ENCODE results near the gene ZNF536. TPM values are rescaled to one million over a fixed set of nuclear protein-coding genes. Genes with fewer than 3 reads are reported as not detected.

The ZNF536 gene
- total RNA-seq, 1 experiment from 2014 or later = not detected

DNA sequence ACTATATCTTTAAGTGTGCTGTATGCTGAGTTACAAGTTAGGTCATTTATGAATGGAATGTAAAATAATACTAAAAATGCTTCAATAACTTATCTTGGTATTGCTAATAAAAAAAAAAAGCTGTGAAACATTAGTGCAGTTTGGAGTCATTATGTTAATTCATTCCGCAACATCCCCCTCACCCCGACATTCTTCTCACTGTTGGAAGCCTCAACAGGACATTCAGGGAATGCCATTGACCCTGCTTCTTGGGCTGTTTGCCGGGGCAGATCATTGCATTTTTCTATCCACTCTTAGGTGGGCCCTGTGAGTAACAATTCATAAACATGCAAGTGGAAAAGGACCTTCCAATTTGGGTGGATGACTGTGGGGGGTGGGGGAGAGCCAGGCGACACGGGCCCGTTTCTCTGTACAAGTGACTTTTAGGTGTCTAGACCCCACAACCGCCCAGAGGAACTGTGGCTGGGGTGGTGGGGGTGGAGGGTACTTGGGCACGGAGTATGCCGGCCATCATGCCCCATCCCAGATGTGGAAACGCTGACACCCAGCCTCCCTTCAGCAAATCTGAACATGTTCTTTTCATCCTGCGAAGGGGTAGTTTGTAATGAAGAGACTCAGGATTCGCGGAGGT is 185.9 kb downstream of the ZNF536 start:
- TF ChIP-seq, protein P1, sequence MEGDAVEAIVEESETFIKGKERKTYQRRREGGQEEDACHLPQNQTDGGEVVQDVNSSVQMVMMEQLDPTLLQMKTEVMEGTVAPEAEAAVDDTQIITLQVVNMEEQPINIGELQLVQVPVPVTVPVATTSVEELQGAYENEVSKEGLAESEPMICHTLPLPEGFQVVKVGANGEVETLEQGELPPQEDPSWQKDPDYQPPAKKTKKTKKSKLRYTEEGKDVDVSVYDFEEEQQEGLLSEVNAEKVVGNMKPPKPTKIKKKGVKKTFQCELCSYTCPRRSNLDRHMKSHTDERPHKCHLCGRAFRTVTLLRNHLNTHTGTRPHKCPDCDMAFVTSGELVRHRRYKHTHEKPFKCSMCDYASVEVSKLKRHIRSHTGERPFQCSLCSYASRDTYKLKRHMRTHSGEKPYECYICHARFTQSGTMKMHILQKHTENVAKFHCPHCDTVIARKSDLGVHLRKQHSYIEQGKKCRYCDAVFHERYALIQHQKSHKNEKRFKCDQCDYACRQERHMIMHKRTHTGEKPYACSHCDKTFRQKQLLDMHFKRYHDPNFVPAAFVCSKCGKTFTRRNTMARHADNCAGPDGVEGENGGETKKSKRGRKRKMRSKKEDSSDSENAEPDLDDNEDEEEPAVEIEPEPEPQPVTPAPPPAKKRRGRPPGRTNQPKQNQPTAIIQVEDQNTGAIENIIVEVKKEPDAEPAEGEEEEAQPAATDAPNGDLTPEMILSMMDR (conservative IDR thresholded peaks at IDR 0.05) = no peak
- no peak for TF ChIP-seq EZH2 (IDR thresholded peaks at IDR 0.05; ENCODE audit: low read depth)
- POLR2A ChIA-PET (ENCODE audit: unreplicated experiment) = no interaction called here
- no TSS peak for BruUV-seq (replicated peaks)
- CTCF ChIA-PET = no interaction called here
- intact Hi-C loops (cut with micrococcal nuclease; ENCODE audit: unreplicated experiment) = no loop called here
- no peaks in the 10 kb centered on the region for H4K20me1 ChIP-seq (ENCODE audit: insufficient read depth)
- no peak overlapping the region for H3K4me3 ChIP-seq
- no peaks in the 10 kb centered on the region for H3K79me2 ChIP-seq (ENCODE audit: low read depth)
- H3K36me3 ChIP-seq (ENCODE audit: low read depth) = no peaks in the 10 kb centered on the region
- H3F3A ChIP-seq (ENCODE audit: insufficient read depth, low read depth) = no peaks in the 10 kb centered on the region
- H3K4me1 ChIP-seq (replicated peaks; ENCODE audit: insufficient read depth) = no peaks in the 10 kb centered on the region
- no peak overlapping the region for H3K4me2 ChIP-seq
- H3K27me3 ChIP-seq (ENCODE audit: insufficient read depth, low read depth) = peaks cover 77% of the 10 kb centered on the region
- no peaks in the 10 kb centered on the region for H3K9me2 ChIP-seq (ENCODE audit: insufficient read depth)
- H3K27ac ChIP-seq = no peak overlapping the region
- H3K9me3 ChIP-seq (ENCODE audit: insufficient read depth, low read depth) = no peaks in the 10 kb centered on the region
- H2AFZ ChIP-seq = no peak overlapping the region
- DNase-seq = no peak

DNA sequence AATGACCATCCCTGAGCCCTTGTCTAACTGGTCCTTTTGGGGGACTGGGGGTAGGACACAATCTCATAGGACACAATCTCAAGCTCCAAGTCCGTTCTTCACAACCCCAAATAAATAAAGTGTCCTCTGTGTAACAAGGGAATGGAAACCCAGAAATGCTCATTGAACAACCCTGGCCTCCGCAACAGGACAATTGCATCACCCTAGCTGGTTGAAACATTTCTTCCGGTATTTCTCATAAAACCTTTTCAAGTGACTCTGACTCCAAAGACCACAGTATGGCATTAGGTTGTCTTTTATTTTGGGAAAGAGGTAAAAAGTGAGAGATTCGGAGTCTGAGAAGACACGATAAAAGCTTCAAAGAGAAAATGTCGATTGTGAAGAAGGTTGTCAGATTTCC is 186.6 kb downstream of the ZNF536 start:
- Histone ChIP-seq H3K4me2 (no peak overlapping the region), H3K9me3 (ENCODE audit: insufficient read depth, low read depth) (no peaks in the 10 kb centered on the region), H3K4me3 (no peak overlapping the region), H3K4me1 (replicated peaks; ENCODE audit: insufficient read depth) (no peaks in the 10 kb centered on the region), H3K36me3 (ENCODE audit: low read depth) (no peaks in the 10 kb centered on the region), H3K27me3 (ENCODE audit: insufficient read depth, low read depth) (peaks cover 77% of the 10 kb centered on the region), H3F3A (ENCODE audit: insufficient read depth, low read depth) (no peaks in the 10 kb centered on the region), H4K20me1 (ENCODE audit: insufficient read depth) (no peaks in the 10 kb centered on the region), H3K9me2 (ENCODE audit: insufficient read depth) (no peaks in the 10 kb centered on the region), H3K27ac (no peak overlapping the region), H3K79me2 (ENCODE audit: low read depth) (no peaks in the 10 kb centered on the region), H2AFZ (no peak overlapping the region)
- intact Hi-C loops (cut with micrococcal nuclease; ENCODE audit: unreplicated experiment) = no loop called here
- ChIA-PET POLR2A (ENCODE audit: unreplicated experiment) (no interaction called here), CTCF (no interaction called here)
- TF ChIP-seq, protein P1 (conservative IDR thresholded peaks at IDR 0.05) = no peak
- TF ChIP-seq EZH2 (IDR thresholded peaks at IDR 0.05; ENCODE audit: low read depth) = no peak
- DNase-seq = no peak
- no TSS peak for BruUV-seq (replicated peaks)

DNA sequence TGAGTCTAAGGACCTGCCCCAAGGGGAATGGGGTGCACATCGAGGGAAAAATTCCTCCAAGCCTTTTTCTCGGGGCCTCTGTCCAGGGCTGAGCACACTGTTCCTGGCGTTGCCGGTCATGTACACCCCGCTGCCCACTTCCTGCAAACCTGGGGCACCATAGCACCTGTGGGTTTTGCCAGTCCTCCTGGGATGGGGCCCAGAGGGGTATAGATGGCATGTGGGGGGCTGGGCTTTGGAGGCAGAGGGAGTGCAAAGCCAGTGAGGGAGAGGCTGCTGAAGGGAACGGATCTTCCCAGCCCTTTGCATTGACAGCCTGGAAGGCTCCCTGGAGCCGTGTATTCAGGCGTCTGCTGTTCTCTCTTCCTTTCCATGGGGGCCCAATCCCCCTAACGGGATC is 187.3 kb downstream of the ZNF536 start:
- Histone ChIP-seq H3K9me2 (ENCODE audit: insufficient read depth) (no peaks in the 10 kb centered on the region), H3K27ac (no peak overlapping the region), H4K20me1 (ENCODE audit: insufficient read depth) (no peaks in the 10 kb centered on the region), H3K4me2 (no peak overlapping the region), H3K36me3 (ENCODE audit: low read depth) (no peaks in the 10 kb centered on the region), H2AFZ (no peak overlapping the region), H3K4me1 (replicated peaks; ENCODE audit: insufficient read depth) (no peaks in the 10 kb centered on the region), H3K4me3 (no peak overlapping the region), H3K27me3 (ENCODE audit: insufficient read depth, low read depth) (peaks cover 80% of the 10 kb centered on the region), H3K79me2 (ENCODE audit: low read depth) (no peaks in the 10 kb centered on the region), H3K9me3 (ENCODE audit: insufficient read depth, low read depth) (no peaks in the 10 kb centered on the region), H3F3A (ENCODE audit: insufficient read depth, low read depth) (no peaks in the 10 kb centered on the region)
- no peak for DNase-seq
- no TSS peak for BruUV-seq (replicated peaks)
- intact Hi-C loops (cut with micrococcal nuclease; ENCODE audit: unreplicated experiment) = no loop called here
- POLR2A ChIA-PET (ENCODE audit: unreplicated experiment) = no interaction called here
- CTCF ChIA-PET = no interaction called here
- TF ChIP-seq EZH2 (IDR thresholded peaks at IDR 0.05; ENCODE audit: low read depth) = no peak
- TF ChIP-seq, protein P1 (conservative IDR thresholded peaks at IDR 0.05) = no peak
